UCSD-AML1 (cell line): ENCODE data around the gene MT3.
"Not testable (repeated sequence)": the region's sequence is repeated elsewhere in the genome, so short reads cannot be mapped to it uniquely, and the experiment has no call there.

Source experiments
- DNase-seq: peaks from one replicate; lab custom pipeline; 2025; ENCODE audit not compliant: unreplicated experiment; lab: John Stamatoyannopoulos, UW

Gene MT3

GRCh38 chr16:56608876-56609462 lies 19.6 kb downstream of the MT3 start:
- DNase-seq = no peak

GRCh38 chr16:56609463-56609921 lies 20.2 kb downstream of the MT3 start:
- DNase-seq = peak; percentile 47

GRCh38 chr16:56610017-56610608 lies 20.8 kb downstream of the MT3 start:
- DNase-seq = peak; percentile 39

- no peak for DNase-seq
These were observed 21.3 kb downstream of the MT3 start for GRCh38 chr16:56610609-56611111.

- DNase-seq = no peak
These were observed 22.0 kb downstream of the MT3 start for GRCh38 chr16:56611281-56611833.

GRCh38 chr16:56613706-56614105 lies 24.4 kb downstream of the MT3 start:
- no peak for DNase-seq

GRCh38 chr16:56614549-56614991 lies 25.2 kb downstream of the MT3 start:
- DNase-seq = no peak

GRCh38 chr16:56615353-56615752 lies 26.0 kb downstream of the MT3 start:
- DNase-seq = no peak

- DNase-seq = no peak
These were observed 27.4 kb downstream of the MT3 start for GRCh38 chr16:56616608-56617211.

GRCh38 chr16:56617212-56618085 lies 28.1 kb downstream of the MT3 start:
- no peak for DNase-seq

- DNase-seq = no peak
These were observed 28.8 kb downstream of the MT3 start for GRCh38 chr16:56618138-56618537.

- DNase-seq = no peak
These were observed 31.1 kb downstream of the MT3 start for GRCh38 chr16:56620339-56620897.

- not testable (repeated sequence) for DNase-seq
These were observed 32.5 kb downstream of the MT3 start for GRCh38 chr16:56621665-56622445.

- DNase-seq = not testable (repeated sequence)
These were observed 33.9 kb downstream of the MT3 start for GRCh38 chr16:56623184-56623583.

- no peak for DNase-seq
These were observed 34.3 kb downstream of the MT3 start for GRCh38 chr16:56623637-56624036.

- no peak for DNase-seq
These were observed 36.0 kb downstream of the MT3 start, which contains the start of gene MT1E for GRCh38 chr16:56625140-56625942. Gene MT1E, plus strand, starts transcription at chr16:56625781. Its CDS starts 71 bp downstream, at chr16:56625852.

GRCh38 chr16:56625943-56626654 lies 36.8 kb downstream of the MT3 start:
- no peak for DNase-seq

- DNase-seq = no peak
These were observed 37.4 kb downstream of the MT3 start for GRCh38 chr16:56626685-56627084.
